GM12878 (cell line): ENCODE measurements around the gene XPO6. TPM values are rescaled to one million over a fixed set of nuclear protein-coding genes. Genes with fewer than 3 reads are reported as not detected.
A peak's percentile ranks its signal among the peaks of the same experiment; 100 is the strongest.

ENCODE experiments used
- CEBPB ChIP-seq, 2 experiments: fragments of 150-350 bp in 1 of 2; IDR thresholded peaks; 2 replicates each; pipeline ENCODE4 v1.6.1; 2012 to 2014; ENCODE audit warnings: low read depth in 2 of 2, low read length in 2 of 2, borderline replicate concordance in 1 of 2, inconsistent platforms in 1 of 2
- CEBPZ ChIP-seq: fragments of 150-350 bp; IDR thresholded peaks from 2 replicates; pipeline ENCODE4 v1.6.1; 2016; ENCODE audit warnings: low read depth, low read length
- CTCF ChIP-seq, 3 experiments: IDR thresholded peaks in 2 of 3; conservative IDR thresholded peaks in 1 of 3; 2 replicates each; pipeline ENCODE4 v1.5.1; 2011; ENCODE audit warnings: low read depth in 3 of 3, low read length in 3 of 3, mild to moderate bottlenecking in 3 of 3, control low read depth in 2 of 3, moderate library complexity in 2 of 3, inconsistent platforms in 1 of 3, mixed read lengths in 1 of 3; ENCODE audit not compliant: control insufficient read depth in 2 of 3, insufficient read depth in 1 of 3; ENCODE audit errors: extremely low read depth in 1 of 3
- E2F8 ChIP-seq: fragments of 450-650 bp; IDR thresholded peaks from 2 replicates; pipeline ENCODE4 v1.6.1; 2018; ENCODE audit warnings: mild to moderate bottlenecking, low read depth, moderate library complexity; ENCODE audit not compliant: partially characterized antibody
- JUND ChIP-seq: IDR thresholded peaks from 2 replicates; pipeline ENCODE4 v1.6.1; 2012; ENCODE audit warnings: low read depth, mild to moderate bottlenecking, low read length, improper control_type of control experiment, moderate library complexity
- KAT2A ChIP-seq: conservative IDR thresholded peaks from 2 replicates; pipeline ENCODE4 v1.6.1; 2011; ENCODE audit warnings: low read depth, low read length; ENCODE audit not compliant: control insufficient read depth
- NKRF ChIP-seq: fragments of 450-650 bp; conservative IDR thresholded peaks from 2 replicates; pipeline ENCODE4 v1.6.1; 2017; ENCODE audit warnings: mild to moderate bottlenecking, moderate library complexity
- PKNOX1 ChIP-seq: fragments of 450-650 bp; IDR thresholded peaks from 2 replicates; pipeline ENCODE4 v1.6.1; 2016; ENCODE audit warnings: mild to moderate bottlenecking
- SKIL ChIP-seq: fragments of 450-650 bp; IDR thresholded peaks from 2 replicates; pipeline ENCODE4 v1.6.1; 2017; ENCODE audit warnings: mild to moderate bottlenecking, low read depth, inconsistent platforms; ENCODE audit not compliant: poor library complexity, severe bottlenecking
- ZBTB33 ChIP-seq: fragments of 450-650 bp; IDR thresholded peaks from 2 replicates; pipeline ENCODE4 v1.6.1; 2017; ENCODE audit warnings: mild to moderate bottlenecking
- ZNF207 ChIP-seq: fragments of 450-650 bp; IDR thresholded peaks from 2 replicates; pipeline ENCODE4 v1.6.1; 2014; ENCODE audit warnings: antibody characterized with exemption, mild to moderate bottlenecking, borderline replicate concordance
- ZSCAN29 ChIP-seq: fragments of 450-650 bp; IDR thresholded peaks from 2 replicates; pipeline ENCODE4 v1.6.1; 2017; ENCODE audit warnings: mild to moderate bottlenecking, moderate library complexity
- polyA plus RNA-seq, 11 experiments: library from polyadenylated mRNA; depleted of rRNA in 4 of 11; unstranded in 6 of 11; stranded (reverse) in 5 of 11; fragments of >200 nt; fragmentation: Nextera tagmentation in 4 of 11; fragmentation: Illumina TruSeq in 1 of 11; extraction: Ambion mirVana in 4 of 11; extraction: Trizol in 1 of 11; gene quantifications; 1 replicate in 1 of 11; 2 replicates in 10 of 11; pipeline versions ENCODE4 v1.2.1 to v1.2.3, GENCODE V29; 2011 to 2016; ENCODE audit warnings: inconsistent platforms in 2 of 11, missing spikeins in 2 of 11, low read depth in 1 of 11
- total RNA-seq, 4 experiments: library from RNA; depleted of rRNA in 3 of 4; stranded (reverse); fragments of >200 nt in 3 of 4; fragmentation: Illumina TruSeq in 1 of 4; extraction: Trizol in 1 of 4; gene quantifications; 2 replicates each; pipeline versions ENCODE4 v1.2.1 to v1.2.3, GENCODE V29; 2013 to 2021

Gene XPO6
- total and polyA plus RNA-seq, 10 of the 15 experiments (the other 5 are each of a cell fraction or from before 2014, with no cell fraction given) = 9.9 to 246 (median 110) TPM

GRCh38 chr16:28202147-28202746 lies 9.5 kb downstream of the XPO6 start (continued):
- no peak for TF ChIP-seq SKIL
- TF ChIP-seq ZBTB33 = no peak
- no peak for TF ChIP-seq NKRF
- no peak for TF ChIP-seq KAT2A
- no peak for TF ChIP-seq E2F8
- no peak for TF ChIP-seq ZNF207
- TF ChIP-seq ZSCAN29 = no peak
- no peak for TF ChIP-seq CEBPB (IDR thresholded peaks at IDR 0.05; ENCODE audit: borderline replicate concordance in 1 of 2, low read depth in 2 of 2, low read length in 2 of 2)
- no peak for TF ChIP-seq PKNOX1
- TF ChIP-seq JUND = no peak
- no peak for TF ChIP-seq CEBPZ
- TF ChIP-seq CTCF (IDR thresholded peaks at IDR 0.05 in 2 of 3, conservative IDR thresholded peaks at IDR 0.05 in 1 of 3; ENCODE audit: control insufficient read depth in 2 of 3, extremely low read depth in 1 of 3, insufficient read depth in 1 of 3, low read depth in 3 of 3, low read length in 3 of 3) = peak; percentile 29 to 44 (median 39); a peak in 3 of 6 replicates
